ENCODE measurements around the gene LMX1A.

- peak; percentile 96 for TF ChIP-seq CTCF (IDR thresholded peaks at IDR 0.05; ENCODE audit: insufficient read depth, low read length)
- TF ChIP-seq SPI1 (IDR thresholded peaks at IDR 0.05; ENCODE audit: borderline replicate concordance, low read depth) = no peak
Measured at GRCh38 chr1:165367375-165367993, 11.0 kb upstream of the LMX1A start.
